Fibroblast of lung (primary cell): Measurements from ENCODE around the gene MALL. TPM values are rescaled to one million over a fixed set of nuclear protein-coding genes. Genes with fewer than 3 reads are reported as not detected.
A peak's percentile ranks its signal among the peaks of the same experiment; 100 is the strongest.

Source experiments
- DNase-seq, 2 donors: peaks; one replicate each; pipeline versions ENCODE4 v3.0.0 to v3.0.0-alpha.2; 2010; ENCODE audit warnings: low read depth in 2 of 2
- H2AFZ ChIP-seq: 2 replicates; pipeline ENCODE4 v1.5.1; 2012; ENCODE audit warnings: low read length, control low read depth, inconsistent platforms
- H3K27ac ChIP-seq: 2 replicates; pipeline ENCODE4 v1.5.1; 2011; ENCODE audit warnings: low read length, control low read depth; ENCODE audit not compliant: insufficient read depth
- H3K27me3 ChIP-seq: 2 replicates; pipeline ENCODE4 v1.5.1; 2011; ENCODE audit warnings: mild to moderate bottlenecking, low read length; ENCODE audit not compliant: control insufficient read depth, insufficient read depth
- H3K36me3 ChIP-seq: 2 replicates; pipeline ENCODE4 v1.5.1; 2011; ENCODE audit warnings: low read length; ENCODE audit not compliant: control insufficient read depth, insufficient read depth
- H3K4me1 ChIP-seq: 2 replicates; pipeline ENCODE4 v1.5.1; 2011; ENCODE audit warnings: low read length; ENCODE audit not compliant: control insufficient read depth, insufficient read depth; ENCODE audit errors: extremely low read depth
- H3K4me2 ChIP-seq: 2 replicates; pipeline ENCODE4 v1.5.1; 2011; ENCODE audit warnings: low read length, control low read depth; ENCODE audit not compliant: insufficient read depth; ENCODE audit errors: extremely low read depth
- H3K4me3 ChIP-seq, 4 experiments: fragments of 200-600 bp in 1 of 4; sonication (generic) in 1 of 4; replicated peaks in 1 of 4; 2 replicates each; pipeline ENCODE4 v1.5.1; 2011 to 2016; ENCODE audit warnings: low read length in 4 of 4, low read depth in 3 of 4, mild to moderate bottlenecking in 3 of 4, control low read depth in 2 of 4, inconsistent platforms in 1 of 4, mixed read lengths in 1 of 4; ENCODE audit not compliant: insufficient read depth in 1 of 4; ENCODE audit errors: control extremely low read depth in 1 of 4
- H3K79me2 ChIP-seq: 2 replicates; pipeline ENCODE4 v1.5.1; 2012; ENCODE audit warnings: mild to moderate bottlenecking, low read length, inconsistent platforms; ENCODE audit not compliant: control insufficient read depth, insufficient read depth
- H3K9ac ChIP-seq: 2 replicates; pipeline ENCODE4 v1.5.1; 2011; ENCODE audit warnings: mild to moderate bottlenecking, low read length, control low read depth; ENCODE audit not compliant: insufficient read depth
- H3K9me3 ChIP-seq: 2 replicates; pipeline ENCODE4 v1.5.1; 2012; ENCODE audit warnings: low read depth, low read length; ENCODE audit not compliant: control insufficient read depth, insufficient read depth
- H4K20me1 ChIP-seq: 2 replicates; pipeline ENCODE4 v1.5.1; 2011; ENCODE audit warnings: low read length; ENCODE audit not compliant: control insufficient read depth, insufficient read depth; ENCODE audit errors: extremely low read depth
- EZH2 ChIP-seq: IDR thresholded peaks from 2 replicates; pipeline ENCODE4 v1.5.1; 2012; ENCODE audit warnings: low read length, control low read depth, mild to moderate bottlenecking; ENCODE audit errors: missing control alignments
- polyA plus RNA-seq, 2 donors: library from polyadenylated mRNA; depleted of rRNA in 1 of 2; stranded (reverse) in 1 of 2; unstranded in 1 of 2; fragments of >200 nt; gene quantifications; 2 replicates each; pipeline ENCODE4 v1.2.1, GENCODE V29; 2011 to 2012; ENCODE audit warnings: missing spikeins in 1 of 2
- total RNA-seq: library from RNA; depleted of rRNA; stranded (reverse); fragments of >200 nt; gene quantifications from 2 replicates; pipeline ENCODE4 v1.2.1, GENCODE V29; 2014
- TF ChIP-seq, protein P1 (sequence below), 2 donors: IDR thresholded peaks in 1 of 2; conservative IDR thresholded peaks in 1 of 2; 1 replicate in 1 of 2; 2 replicates in 1 of 2; pipeline ENCODE4 v1.5.1; 2011 to 2012; ENCODE audit warnings: low read length in 2 of 2, control low read depth in 1 of 2, inconsistent platforms in 1 of 2, low read depth in 1 of 2, mild to moderate bottlenecking in 1 of 2

The MALL gene
- total and polyA plus RNA-seq, 2 donors (not counting 1 experiment from before 2014, with no cell fraction given), result 3.1 to 3.6 TPM

- DNase-seq, result no peak
- H3K9me3 ChIP-seq, result no peaks in the 10 kb centered on the region
- H3K27ac ChIP-seq, result peak overlapping the region; percentile 98
- H2AFZ ChIP-seq, result no peak overlapping the region
- H4K20me1 ChIP-seq, result no peaks in the 10 kb centered on the region
- no peak overlapping the region for H3K4me2 ChIP-seq
- TF ChIP-seq, protein P1, sequence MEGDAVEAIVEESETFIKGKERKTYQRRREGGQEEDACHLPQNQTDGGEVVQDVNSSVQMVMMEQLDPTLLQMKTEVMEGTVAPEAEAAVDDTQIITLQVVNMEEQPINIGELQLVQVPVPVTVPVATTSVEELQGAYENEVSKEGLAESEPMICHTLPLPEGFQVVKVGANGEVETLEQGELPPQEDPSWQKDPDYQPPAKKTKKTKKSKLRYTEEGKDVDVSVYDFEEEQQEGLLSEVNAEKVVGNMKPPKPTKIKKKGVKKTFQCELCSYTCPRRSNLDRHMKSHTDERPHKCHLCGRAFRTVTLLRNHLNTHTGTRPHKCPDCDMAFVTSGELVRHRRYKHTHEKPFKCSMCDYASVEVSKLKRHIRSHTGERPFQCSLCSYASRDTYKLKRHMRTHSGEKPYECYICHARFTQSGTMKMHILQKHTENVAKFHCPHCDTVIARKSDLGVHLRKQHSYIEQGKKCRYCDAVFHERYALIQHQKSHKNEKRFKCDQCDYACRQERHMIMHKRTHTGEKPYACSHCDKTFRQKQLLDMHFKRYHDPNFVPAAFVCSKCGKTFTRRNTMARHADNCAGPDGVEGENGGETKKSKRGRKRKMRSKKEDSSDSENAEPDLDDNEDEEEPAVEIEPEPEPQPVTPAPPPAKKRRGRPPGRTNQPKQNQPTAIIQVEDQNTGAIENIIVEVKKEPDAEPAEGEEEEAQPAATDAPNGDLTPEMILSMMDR (conservative IDR thresholded peaks at IDR 0.05 in 1 of 2, IDR thresholded peaks at IDR 0.05 in 1 of 2; ENCODE audit: low read depth in 1 of 2, low read length in 2 of 2), result no peak
- no peak for TF ChIP-seq EZH2
- H3K9ac ChIP-seq, result no peak overlapping the region
- no peak overlapping the region for H3K4me3 ChIP-seq
- H3K27me3 ChIP-seq, result no peaks in the 10 kb centered on the region
- peaks cover 2% of the 10 kb centered on the region for H3K79me2 ChIP-seq
- peaks cover 29% of the 10 kb centered on the region for H3K4me1 ChIP-seq
- no peaks in the 10 kb centered on the region for H3K36me3 ChIP-seq
These were observed 15.1 kb downstream of the MALL start for GRCh38 chr2:110100480-110100879.

DNA sequence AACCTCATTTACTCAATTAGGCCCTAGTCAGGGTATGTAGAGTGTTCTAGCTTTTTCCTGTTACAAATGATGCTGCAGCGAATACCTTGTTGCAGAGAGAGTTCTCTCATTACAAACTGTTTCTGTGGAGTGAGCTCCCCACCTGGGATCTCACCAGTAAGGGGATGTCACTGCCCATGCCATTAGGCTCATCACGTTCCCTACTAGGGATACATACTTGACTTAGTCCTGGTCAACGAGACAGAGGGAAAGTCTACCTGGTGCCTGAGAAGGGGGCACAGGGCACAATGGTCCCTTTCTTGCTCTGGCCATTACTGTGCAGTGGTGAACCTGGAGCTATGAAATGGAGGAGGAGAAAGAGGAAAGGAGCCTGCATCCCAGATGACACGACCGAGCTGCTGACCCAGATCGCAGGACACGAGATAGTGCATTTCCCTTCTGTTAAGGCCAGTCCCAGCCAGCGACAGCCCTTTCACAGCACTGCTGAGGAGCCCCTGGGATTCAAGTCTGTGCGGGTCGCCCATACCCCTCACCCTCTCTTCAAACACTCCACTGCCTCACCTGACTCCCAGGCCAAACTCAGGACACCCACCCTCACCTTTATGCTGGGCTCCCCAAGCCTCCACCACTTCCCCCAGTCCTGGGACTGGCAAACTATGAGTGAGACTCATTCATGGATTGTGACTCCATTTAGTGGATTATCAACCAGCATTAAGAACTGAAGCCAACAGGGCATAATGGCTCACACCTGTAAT is 16.0 kb downstream of the MALL start:
- peaks cover 20% of the 10 kb centered on the region for H3K4me1 ChIP-seq
- H2AFZ ChIP-seq, result no peak overlapping the region
- DNase-seq, result no peak
- peaks cover 2% of the 10 kb centered on the region for H3K79me2 ChIP-seq
- no peak overlapping the region for H3K27ac ChIP-seq
- no peaks in the 10 kb centered on the region for H3K9me3 ChIP-seq
- no peaks in the 10 kb centered on the region for H4K20me1 ChIP-seq
- no peaks in the 10 kb centered on the region for H3K36me3 ChIP-seq
- no peaks in the 10 kb centered on the region for H3K27me3 ChIP-seq
- no peak overlapping the region for H3K9ac ChIP-seq
- H3K4me2 ChIP-seq, result no peak overlapping the region
- H3K4me3 ChIP-seq, result no peak overlapping the region
- no peak for TF ChIP-seq EZH2
- TF ChIP-seq, protein P1 (conservative IDR thresholded peaks at IDR 0.05 in 1 of 2, IDR thresholded peaks at IDR 0.05 in 1 of 2; ENCODE audit: low read depth in 1 of 2, low read length in 2 of 2), result no peak

GRCh38 chr2:110099038-110099425 is 16.6 kb downstream of the MALL start:
- Histone ChIP-seq H3K9me3 (no peaks in the 10 kb centered on the region), H3K79me2 (no peaks in the 10 kb centered on the region), H3K27me3 (no peaks in the 10 kb centered on the region), H3K4me2 (no peak overlapping the region), H2AFZ (no peak overlapping the region), H3K36me3 (no peaks in the 10 kb centered on the region), H3K27ac (no peak overlapping the region), H3K4me1 (peaks cover 18% of the 10 kb centered on the region), H3K9ac (no peak overlapping the region), H4K20me1 (no peaks in the 10 kb centered on the region), H3K4me3 (no peak overlapping the region)
- TF ChIP-seq, protein P1 (conservative IDR thresholded peaks at IDR 0.05 in 1 of 2, IDR thresholded peaks at IDR 0.05 in 1 of 2; ENCODE audit: low read depth in 1 of 2, low read length in 2 of 2), result no peak
- no peak for TF ChIP-seq EZH2
- no peak for DNase-seq
